ENCODE results near the gene TNRC6C. TPM values are rescaled to one million over a fixed set of nuclear protein-coding genes. Genes with fewer than 3 reads are reported as not detected.
A peak's percentile ranks its signal among the peaks of the same experiment; 100 is the strongest.
"Not testable (repeated sequence)": the region's sequence is repeated elsewhere in the genome, so short reads cannot be mapped to it uniquely, and the experiment has no call there.

Gene TNRC6C
- total and polyA plus RNA-seq, 5 donors from 2014 or later = 2.3 to 77.1 (median 3.0) TPM

GRCh38 chr17:78115803-78116202 is 157.3 kb downstream of the TNRC6C start:
- H3K4me3 Mint-ChIP-seq; H3K27me3 ChIP-seq (ENCODE audit: control insufficient read depth, insufficient read depth, low read length); DNase-seq; H3K27ac Mint-ChIP-seq; H3K4me3 ChIP-seq (ENCODE audit: low read depth, low read length); H3K9me3 ChIP-seq (ENCODE audit: control insufficient read depth in 2 of 2, low read length in 2 of 2); H3K9me3 Mint-ChIP-seq; ATAC-seq (ENCODE audit: low read depth in 2 of 2); H3K27ac ChIP-seq (ENCODE audit: insufficient read depth, low read length, poor library complexity, severe bottlenecking); H3K27me3 Mint-ChIP-seq: not testable (repeated sequence)
- H3K4me1 ChIP-seq (ENCODE audit: control insufficient read depth, insufficient read depth, low read length, poor library complexity, severe bottlenecking) = peaks cover 62% of the 10 kb centered on the region
- H3K36me3 ChIP-seq (ENCODE audit: control insufficient read depth, insufficient read depth, low read length) = peaks cover 82% of the 10 kb centered on the region
- H3K36me3 Mint-ChIP-seq = peaks cover 27% of the 10 kb centered on the region
- H3K4me1 Mint-ChIP-seq = peaks cover 0 to 59% (median 30%) of the 10 kb centered on the region in 4 donors

- no peak overlapping the region for H3K27ac ChIP-seq (ENCODE audit: insufficient read depth, low read length, poor library complexity, severe bottlenecking)
- no peak for ATAC-seq (ENCODE audit: low read depth in 2 of 2)
- no peaks in the 10 kb centered on the region for H3K9me3 ChIP-seq (ENCODE audit: control insufficient read depth in 2 of 2, low read length in 2 of 2)
- H3K27me3 Mint-ChIP-seq = no peaks in the 10 kb centered on the region
- H3K4me3 Mint-ChIP-seq = no peak overlapping the region
- H3K36me3 ChIP-seq (ENCODE audit: control insufficient read depth, insufficient read depth, low read length) = peaks cover 76% of the 10 kb centered on the region
- H3K4me3 ChIP-seq (ENCODE audit: low read depth, low read length) = no peak overlapping the region
- H3K9me3 Mint-ChIP-seq = peaks cover 0 to 3% (median 0%) of the 10 kb centered on the region in 7 donors
- peaks cover 68% of the 10 kb centered on the region for H3K4me1 ChIP-seq (ENCODE audit: control insufficient read depth, insufficient read depth, low read length, poor library complexity, severe bottlenecking)
- H3K36me3 Mint-ChIP-seq = peaks cover 28% of the 10 kb centered on the region
- H3K4me1 Mint-ChIP-seq = peaks cover 0 to 60% (median 31%) of the 10 kb centered on the region in 4 donors
- no peaks in the 10 kb centered on the region for H3K27me3 ChIP-seq (ENCODE audit: control insufficient read depth, insufficient read depth, low read length)
- no peak for DNase-seq
- no peak overlapping the region for H3K27ac Mint-ChIP-seq
These were observed 157.9 kb downstream of the TNRC6C start for GRCh38 chr17:78116411-78116810.

DNA sequence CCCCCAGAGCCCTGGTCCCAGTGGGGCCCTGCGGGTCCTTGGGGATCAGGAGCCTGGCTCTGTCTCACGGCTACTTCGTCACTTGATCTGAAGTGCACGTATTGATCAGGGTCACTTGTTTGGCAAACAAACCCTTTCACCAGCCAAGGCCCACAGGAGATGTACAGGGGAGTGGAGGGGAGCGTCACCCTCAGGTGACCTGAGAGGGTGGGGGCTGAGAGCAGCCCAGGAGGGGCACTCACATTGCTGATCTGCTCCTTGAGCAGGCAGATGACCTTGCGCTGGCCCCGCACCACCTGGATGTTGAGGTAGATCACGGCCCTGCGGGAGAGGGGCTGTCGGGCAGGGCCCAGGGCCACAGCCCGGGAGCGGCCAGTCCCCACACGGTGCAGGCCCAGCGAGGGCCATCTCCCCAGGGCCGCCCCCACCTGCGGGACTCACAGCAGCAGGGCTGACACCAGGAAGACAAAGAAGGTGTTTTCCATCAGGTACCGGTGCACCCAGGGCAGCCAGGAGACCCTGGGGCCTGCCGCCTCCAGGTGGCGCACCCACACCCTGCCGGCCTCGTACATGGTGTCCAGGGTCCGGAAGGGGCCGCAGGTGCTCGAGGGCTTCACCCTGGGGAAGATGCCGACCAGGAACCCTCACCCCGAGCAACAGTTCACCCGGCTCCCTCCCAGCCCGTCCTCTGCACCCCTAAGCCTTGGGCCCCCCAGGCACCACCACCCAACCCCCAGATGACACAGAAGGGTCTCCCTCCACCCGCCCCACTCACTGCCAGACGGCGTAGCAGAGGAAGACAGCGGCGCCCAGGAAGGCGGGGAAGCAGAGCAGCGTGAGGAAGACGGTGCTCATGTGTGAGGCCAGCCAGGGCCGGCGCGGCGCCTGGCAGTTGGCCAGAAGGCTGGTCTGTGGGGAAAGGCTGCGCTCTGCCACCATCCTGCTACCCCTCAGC is 158.8 kb downstream of the TNRC6C start:
- Histone ChIP-seq H3K9me3 (ENCODE audit: control insufficient read depth in 2 of 2, low read length in 2 of 2) (no peaks in the 10 kb centered on the region), H3K4me1 (ENCODE audit: control insufficient read depth, insufficient read depth, low read length, poor library complexity, severe bottlenecking) (peaks cover 75% of the 10 kb centered on the region), H3K4me3 (ENCODE audit: low read depth, low read length) (no peak overlapping the region), H3K36me3 (ENCODE audit: control insufficient read depth, insufficient read depth, low read length) (peaks cover 74% of the 10 kb centered on the region), H3K27ac (ENCODE audit: insufficient read depth, low read length, poor library complexity, severe bottlenecking) (peak overlapping the region; percentile 33), H3K27me3 (ENCODE audit: control insufficient read depth, insufficient read depth, low read length) (no peaks in the 10 kb centered on the region)
- Mint-ChIP-seq H3K27ac (peak overlapping the region in 2 of 3 donors; percentile 32 to 76), H3K9me3 (peaks cover 0 to 3% (median 0%) of the 10 kb centered on the region in 7 donors), H3K36me3 (peaks cover 30% of the 10 kb centered on the region), H3K4me3 (peak overlapping the region in 2 of 4 donors; percentile 41 to 72), H3K4me1 (peaks cover 0 to 68% (median 35%) of the 10 kb centered on the region in 4 donors), H3K27me3 (no peaks in the 10 kb centered on the region)
- no peak for ATAC-seq (ENCODE audit: low read depth in 2 of 2)
- DNase-seq = no peak

GRCh38 chr17:78118801-78119241 is 160.3 kb downstream of the TNRC6C start:
- ATAC-seq (ENCODE audit: low read depth in 2 of 2) (no peak), DNase-seq (no peak)
- peaks cover 0 to 1% (median 0%) of the 10 kb centered on the region in 7 donors for H3K9me3 Mint-ChIP-seq
- H3K4me1 Mint-ChIP-seq = peaks cover 0 to 68% (median 31%) of the 10 kb centered on the region in 4 donors
- H3K27me3 Mint-ChIP-seq = no peaks in the 10 kb centered on the region
- Histone ChIP-seq H3K9me3 (ENCODE audit: control insufficient read depth in 2 of 2, low read length in 2 of 2) (no peaks in the 10 kb centered on the region), H3K4me3 (ENCODE audit: low read depth, low read length) (no peak overlapping the region), H3K4me1 (ENCODE audit: control insufficient read depth, insufficient read depth, low read length, poor library complexity, severe bottlenecking) (peaks cover 75% of the 10 kb centered on the region), H3K36me3 (ENCODE audit: control insufficient read depth, insufficient read depth, low read length) (peaks cover 76% of the 10 kb centered on the region), H3K27me3 (ENCODE audit: control insufficient read depth, insufficient read depth, low read length) (no peaks in the 10 kb centered on the region), H3K27ac (ENCODE audit: insufficient read depth, low read length, poor library complexity, severe bottlenecking) (peak overlapping the region; percentile 33)
- H3K27ac Mint-ChIP-seq = no peak overlapping the region
- H3K36me3 Mint-ChIP-seq = peaks cover 32% of the 10 kb centered on the region
- no peak overlapping the region for H3K4me3 Mint-ChIP-seq

GRCh38 chr17:78120537-78120936 is 162.0 kb downstream of the TNRC6C start:
- H3K36me3 ChIP-seq (ENCODE audit: control insufficient read depth, insufficient read depth, low read length) = peaks cover 78% of the 10 kb centered on the region
- no peaks in the 10 kb centered on the region for H3K27me3 Mint-ChIP-seq
- peaks cover 24% of the 10 kb centered on the region for H3K36me3 Mint-ChIP-seq
- peak overlapping the region; percentile 92 for H3K27ac ChIP-seq (ENCODE audit: insufficient read depth, low read length, poor library complexity, severe bottlenecking)
- H3K27me3 ChIP-seq (ENCODE audit: control insufficient read depth, insufficient read depth, low read length) = no peaks in the 10 kb centered on the region
- H3K9me3 Mint-ChIP-seq = peaks cover 0 to 1% (median 0%) of the 10 kb centered on the region in 7 donors
- peaks cover 0 to 69% (median 21%) of the 10 kb centered on the region in 4 donors for H3K4me1 Mint-ChIP-seq
- peaks cover 81% of the 10 kb centered on the region for H3K4me1 ChIP-seq (ENCODE audit: control insufficient read depth, insufficient read depth, low read length, poor library complexity, severe bottlenecking)
- peak overlapping the region; percentile 87 to 96 (median 90) for H3K4me3 Mint-ChIP-seq
- ATAC-seq (ENCODE audit: low read depth in 2 of 2) (no peak), DNase-seq (no peak)
- no peak overlapping the region for H3K4me3 ChIP-seq (ENCODE audit: low read depth, low read length)
- H3K9me3 ChIP-seq (ENCODE audit: control insufficient read depth in 2 of 2, low read length in 2 of 2) = no peaks in the 10 kb centered on the region
- H3K27ac Mint-ChIP-seq = peak overlapping the region in 2 of 3 donors; percentile 76 to 89

DNA sequence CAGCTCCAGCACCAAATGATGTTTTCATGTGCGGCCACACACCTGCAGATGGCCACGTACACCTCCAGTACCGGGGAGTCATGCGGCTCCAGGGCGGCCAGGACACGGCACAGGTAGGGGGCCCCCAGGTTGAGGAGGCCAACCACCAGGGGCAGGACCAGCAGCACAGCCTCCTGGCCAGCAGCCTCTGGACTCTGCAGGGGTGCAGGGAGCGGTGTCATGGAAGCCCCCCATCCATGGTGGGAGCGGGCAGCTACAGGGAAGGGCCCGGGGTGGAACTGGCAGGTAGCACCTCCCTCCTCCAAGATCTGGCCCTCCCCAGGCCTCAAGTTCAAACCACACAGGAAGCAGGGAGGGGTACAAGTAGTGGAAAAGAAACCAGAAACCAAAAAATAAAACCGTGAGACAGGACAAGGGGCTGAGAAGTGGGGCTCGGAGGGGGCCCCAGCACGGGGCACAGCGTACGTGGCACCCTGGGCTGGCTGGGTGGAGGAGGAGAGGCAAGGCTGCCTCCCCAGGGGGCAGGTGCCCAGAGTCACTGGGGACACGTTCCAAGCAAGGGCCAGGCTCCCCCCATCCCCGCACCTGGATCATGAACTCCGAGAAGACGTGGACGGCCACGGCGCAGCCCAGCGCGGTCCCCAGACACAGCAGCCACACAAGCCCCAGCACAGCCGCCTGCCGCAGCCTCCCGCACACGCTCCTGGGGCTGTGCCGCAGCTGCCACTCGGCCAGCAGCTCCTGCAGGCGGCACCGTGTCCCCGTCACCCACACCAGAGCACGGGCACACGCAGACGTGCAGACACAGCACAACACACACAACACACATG is 162.7 kb downstream of the TNRC6C start:
- Histone ChIP-seq H3K4me3 (ENCODE audit: low read depth, low read length) (peak overlapping the region; percentile 44), H3K9me3 (ENCODE audit: control insufficient read depth in 2 of 2, low read length in 2 of 2) (no peaks in the 10 kb centered on the region), H3K4me1 (ENCODE audit: control insufficient read depth, insufficient read depth, low read length, poor library complexity, severe bottlenecking) (peaks cover 87% of the 10 kb centered on the region), H3K27me3 (ENCODE audit: control insufficient read depth, insufficient read depth, low read length) (no peaks in the 10 kb centered on the region), H3K27ac (ENCODE audit: insufficient read depth, low read length, poor library complexity, severe bottlenecking) (peak overlapping the region; percentile 92), H3K36me3 (ENCODE audit: control insufficient read depth, insufficient read depth, low read length) (peaks cover 78% of the 10 kb centered on the region)
- Mint-ChIP-seq H3K9me3 (peaks cover 0 to 1% (median 0%) of the 10 kb centered on the region in 7 donors), H3K4me1 (peaks cover 0 to 71% (median 21%) of the 10 kb centered on the region in 4 donors), H3K4me3 (peak overlapping the region; percentile 87 to 96 (median 92)), H3K27me3 (no peaks in the 10 kb centered on the region), H3K27ac (peak overlapping the region; percentile 89 to 99 (median 89)), H3K36me3 (peaks cover 24% of the 10 kb centered on the region)
- ATAC-seq (ENCODE audit: low read depth in 2 of 2) (peak; percentile 66 to 67), DNase-seq (peak in 2 of 3 donors; percentile 81 to 91)

DNA sequence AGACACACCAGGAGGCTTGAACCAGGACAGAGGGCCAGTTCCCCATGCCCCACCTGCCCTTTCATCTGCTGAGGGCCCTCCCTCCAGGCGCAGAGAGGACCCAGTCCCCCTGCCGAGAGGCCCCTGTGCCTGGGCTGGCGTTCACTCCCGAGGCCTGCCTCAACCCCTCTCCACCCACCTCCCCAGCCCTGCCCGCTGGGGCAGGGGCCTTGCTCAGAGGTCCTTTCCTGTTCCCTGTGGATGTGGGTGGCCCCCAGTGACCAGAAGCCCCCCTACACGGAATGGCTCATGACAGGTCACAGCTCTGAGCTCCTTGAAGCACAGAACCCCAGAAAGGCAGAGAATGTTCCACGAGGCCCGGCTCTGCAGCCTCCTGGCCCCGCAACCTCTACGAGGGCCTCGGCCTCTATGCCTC is 163.3 kb downstream of the TNRC6C start:
- Histone ChIP-seq H3K27me3 (ENCODE audit: control insufficient read depth, insufficient read depth, low read length) (no peaks in the 10 kb centered on the region), H3K27ac (ENCODE audit: insufficient read depth, low read length, poor library complexity, severe bottlenecking) (peak overlapping the region; percentile 92), H3K9me3 (ENCODE audit: control insufficient read depth in 2 of 2, low read length in 2 of 2) (no peaks in the 10 kb centered on the region), H3K4me3 (ENCODE audit: low read depth, low read length) (peak overlapping the region; percentile 44), H3K4me1 (ENCODE audit: control insufficient read depth, insufficient read depth, low read length, poor library complexity, severe bottlenecking) (peaks cover 93% of the 10 kb centered on the region), H3K36me3 (ENCODE audit: control insufficient read depth, insufficient read depth, low read length) (peaks cover 73% of the 10 kb centered on the region)
- DNase-seq = no peak
- peak overlapping the region; percentile 87 to 96 (median 92) for H3K4me3 Mint-ChIP-seq
- peaks cover 0 to 77% (median 22%) of the 10 kb centered on the region in 4 donors for H3K4me1 Mint-ChIP-seq
- H3K9me3 Mint-ChIP-seq = peaks cover 0 to 1% (median 0%) of the 10 kb centered on the region in 7 donors
- H3K36me3 Mint-ChIP-seq = peaks cover 22% of the 10 kb centered on the region
- ATAC-seq (ENCODE audit: low read depth in 2 of 2) = peak; percentile 1 to 3
- H3K27ac Mint-ChIP-seq = peak overlapping the region; percentile 89 to 99 (median 89)
- no peaks in the 10 kb centered on the region for H3K27me3 Mint-ChIP-seq
